SK-N-MC (cell line): ENCODE data around the gene CASZ1.

Experiments used
- EZH2 ChIP-seq: fragments of 200-600 bp; sonication (generic); IDR thresholded peaks from one replicate; pipeline ENCODE4 v1.6.1; 2017; ENCODE audit warnings: antibody characterized with exemption
- POLR2AphosphoS5 ChIP-seq: IDR thresholded peaks from 2 replicates; pipeline ENCODE4 v1.6.1; 2012; ENCODE audit warnings: mild to moderate bottlenecking, low read depth, low read length, borderline replicate concordance

- TF ChIP-seq EZH2 (no peak), POLR2AphosphoS5 (no peak)
These were observed 145.1 kb downstream of the CASZ1 start for GRCh38 chr1:10651389-10651766.
